NCI-H1436 treated with DMSO at 0.1 percent for 48 hours (cell line): Measurements from ENCODE around the gene SORL1.
"Not testable (repeated sequence)": the region's sequence is repeated elsewhere in the genome, so short reads cannot be mapped to it uniquely, and the experiment has no call there.

ENCODE experiments used
- DNase-seq: peaks from one replicate; lab custom pipeline; 2025; lab: John Stamatoyannopoulos, UW

The SORL1 gene

GRCh38 chr11:121566279-121567168 lies 114.4 kb downstream of the SORL1 start:
- DNase-seq, result no peak

DNA sequence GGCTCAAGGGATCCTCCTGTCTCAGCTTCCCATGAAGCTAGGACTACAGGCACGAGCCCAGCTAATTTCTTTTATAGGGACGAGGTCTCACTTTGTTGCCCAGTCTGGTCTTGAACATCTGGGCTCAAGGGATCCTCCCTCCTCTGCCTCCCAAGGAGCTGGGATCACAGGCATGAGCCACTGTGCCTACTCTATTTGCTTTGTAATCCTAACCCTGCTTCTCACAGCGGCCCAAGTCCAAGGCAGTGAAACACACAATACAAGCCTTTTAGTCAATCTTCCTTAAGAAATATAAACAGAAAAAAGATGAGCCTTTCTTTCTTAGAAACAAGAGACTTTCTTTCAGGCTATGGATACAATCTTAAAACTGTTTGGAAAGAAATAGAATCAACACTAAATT lies 115.9 kb downstream of the SORL1 start:
- DNase-seq, result no peak

GRCh38 chr11:121569332-121570299 lies 117.5 kb downstream of the SORL1 start:
- DNase-seq, result not testable (repeated sequence)

DNA sequence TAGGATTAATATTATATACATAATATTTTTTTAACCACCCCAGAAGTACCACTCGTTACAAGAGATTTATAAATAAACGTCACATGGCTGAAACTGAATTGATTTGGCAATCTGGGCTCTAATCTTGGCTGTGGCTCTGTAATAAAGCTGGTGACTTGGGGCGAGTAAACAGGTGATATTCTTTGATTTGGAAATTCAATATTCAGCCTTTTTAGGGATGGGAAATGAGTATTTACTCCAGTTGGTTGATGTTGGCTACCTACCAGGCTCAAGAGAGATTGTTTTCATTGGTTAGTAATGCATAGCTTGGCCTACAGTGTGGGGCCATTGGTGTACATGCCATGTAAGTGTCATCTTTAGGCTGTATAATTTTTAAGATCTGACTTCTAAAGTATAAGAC lies 118.3 kb downstream of the SORL1 start:
- DNase-seq, result no peak

GRCh38 chr11:121571506-121571905 lies 119.4 kb downstream of the SORL1 start:
- no peak for DNase-seq

- DNase-seq, result no peak
These were observed 120.5 kb downstream of the SORL1 start for GRCh38 chr11:121572571-121573059.

DNA sequence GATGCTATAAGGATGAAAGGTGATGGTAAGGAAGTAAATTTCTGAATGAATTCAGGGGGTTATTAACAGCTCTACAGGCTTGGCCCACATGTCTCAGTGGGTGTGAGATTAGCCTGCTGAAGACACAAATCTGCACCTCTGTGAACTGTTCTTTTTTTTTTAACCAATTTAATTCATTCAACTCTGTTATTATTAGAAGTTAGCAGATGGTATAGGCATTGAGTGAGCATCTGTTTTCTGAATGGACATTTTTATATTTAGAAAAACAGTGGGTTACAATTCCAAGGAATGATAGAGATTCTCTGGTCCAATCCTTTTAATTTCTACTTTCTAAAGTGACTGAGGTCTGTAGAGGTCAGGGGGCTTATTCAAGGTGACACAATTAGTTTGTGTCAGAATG lies 122.7 kb downstream of the SORL1 start:
- DNase-seq, result no peak

- no peak for DNase-seq
These were observed 123.3 kb downstream of the SORL1 start for GRCh38 chr11:121575250-121575962.

GRCh38 chr11:121575963-121576290 lies 123.8 kb downstream of the SORL1 start:
- no peak for DNase-seq

DNA sequence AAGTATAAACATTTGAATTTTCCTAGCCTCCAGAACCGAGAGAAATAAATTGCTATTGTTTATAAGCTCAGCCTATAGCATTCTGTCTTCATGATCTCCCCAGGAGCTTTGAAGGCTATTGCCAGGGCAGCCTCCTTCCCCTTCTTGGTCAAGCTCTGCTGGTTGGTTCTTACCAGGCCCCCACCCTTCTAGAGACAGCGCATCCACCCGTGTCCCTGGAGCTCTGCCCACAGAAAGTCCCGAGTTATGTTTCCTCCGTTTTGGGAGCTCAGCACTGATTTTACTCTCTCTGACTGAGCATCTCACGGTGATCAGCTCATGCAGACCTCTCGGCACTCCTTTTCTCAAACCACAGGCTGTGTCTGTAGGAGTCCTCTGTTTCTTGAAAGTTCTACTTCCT lies 124.4 kb downstream of the SORL1 start:
- no peak for DNase-seq

GRCh38 chr11:121577106-121577848 lies 125.2 kb downstream of the SORL1 start:
- DNase-seq, result no peak

DNA sequence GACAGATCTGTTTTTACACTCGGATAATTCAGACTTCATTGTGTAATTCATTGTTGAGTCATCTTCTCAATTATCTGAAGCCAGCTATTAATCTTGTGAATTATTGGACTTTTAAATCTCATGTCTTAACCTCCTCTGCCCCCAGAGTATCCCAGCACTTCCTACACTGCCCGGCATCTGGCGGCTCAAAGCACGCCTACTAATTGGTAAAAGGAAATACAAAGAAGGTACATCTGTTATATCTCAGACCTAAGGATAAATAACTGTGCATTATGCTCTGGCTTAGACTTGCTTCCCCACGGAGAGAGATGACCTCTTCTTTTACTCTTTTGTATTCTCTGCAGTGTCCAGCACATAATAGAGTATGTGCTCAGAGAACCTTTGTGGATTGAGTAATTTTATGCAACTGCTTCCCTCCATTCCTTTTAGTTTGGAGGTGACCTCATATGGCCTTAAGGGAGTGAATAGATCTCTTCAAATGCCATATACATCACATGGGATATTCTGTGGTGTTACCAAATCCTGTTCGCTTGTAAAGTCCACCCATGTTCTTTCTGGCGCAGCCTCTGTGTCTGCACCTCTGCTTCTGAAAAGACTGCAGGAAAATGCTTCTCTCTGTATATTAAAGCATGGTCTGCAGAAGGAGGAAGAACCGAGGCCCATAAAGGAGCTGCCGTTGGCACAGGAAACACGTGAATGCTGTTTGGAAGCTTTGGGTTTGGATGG lies 126.3 kb downstream of the SORL1 start:
- DNase-seq, result no peak

- DNase-seq, result no peak
These were observed 128.0 kb downstream of the SORL1 start for GRCh38 chr11:121580154-121580553.

GRCh38 chr11:121581607-121582006 lies 129.5 kb downstream of the SORL1 start:
- DNase-seq, result no peak

GRCh38 chr11:121582296-121582695 lies 130.2 kb downstream of the SORL1 start:
- DNase-seq, result no peak

DNA sequence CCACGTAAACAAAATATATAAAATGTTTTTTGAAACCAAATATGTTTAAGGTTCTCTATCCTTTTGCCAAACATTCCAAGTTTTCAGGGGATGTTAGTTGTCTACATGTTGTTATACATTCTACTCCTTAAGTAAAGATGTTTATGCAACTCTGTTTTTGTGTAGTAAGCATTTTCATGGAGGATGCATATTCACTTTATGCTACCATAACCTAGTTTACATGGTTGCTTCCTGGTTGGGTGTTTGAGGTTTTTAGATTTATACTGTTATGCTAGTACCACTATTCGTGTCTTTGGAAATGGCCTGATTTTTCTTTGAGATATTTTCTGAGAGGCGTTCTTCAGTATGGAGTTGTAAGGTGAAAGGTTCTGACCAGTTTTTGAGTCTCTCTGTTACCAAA lies 131.7 kb downstream of the SORL1 start:
- DNase-seq, result no peak

- no peak for DNase-seq
These were observed 134.6 kb downstream of the SORL1 start for GRCh38 chr11:121586750-121587149.

DNA sequence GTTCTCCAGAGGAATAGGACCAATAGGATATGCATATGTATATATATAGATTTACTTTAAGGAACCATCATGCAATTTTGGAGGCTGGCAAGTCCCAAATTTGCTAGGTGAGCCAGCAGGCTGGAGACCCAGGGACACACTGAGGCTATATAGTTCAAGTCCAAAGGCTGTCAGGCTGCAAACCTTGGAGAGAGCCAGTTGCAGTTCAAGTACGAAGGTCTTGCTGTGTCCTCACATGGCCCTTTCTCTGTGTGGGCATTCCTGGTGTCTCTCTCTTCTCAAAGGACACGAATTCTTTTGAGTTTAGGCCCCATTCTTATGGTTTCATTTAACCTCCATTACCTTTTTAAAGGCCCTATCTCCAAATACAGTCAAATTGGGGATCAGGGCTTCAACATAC lies 135.1 kb downstream of the SORL1 start:
- DNase-seq, result no peak

DNA sequence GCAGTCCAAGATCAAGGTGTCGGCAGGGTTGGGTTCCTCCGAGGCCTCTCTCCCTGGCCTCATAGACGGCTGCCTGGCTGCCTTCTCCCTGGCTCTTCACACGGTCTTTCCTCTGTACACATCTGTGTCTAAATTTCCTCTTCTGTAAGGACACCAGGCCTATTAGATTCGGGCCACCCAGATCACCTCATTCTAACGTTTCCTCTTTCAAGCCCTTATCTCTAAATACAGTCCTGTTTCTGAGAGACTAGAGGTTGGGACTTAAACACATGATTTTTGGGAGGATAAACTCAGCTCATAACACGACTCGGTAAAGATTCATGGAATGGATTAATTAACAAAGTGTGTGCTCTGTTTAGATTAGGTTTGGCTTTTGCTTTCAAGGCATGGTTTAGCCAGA lies 136.6 kb downstream of the SORL1 start:
- DNase-seq, result no peak

DNA sequence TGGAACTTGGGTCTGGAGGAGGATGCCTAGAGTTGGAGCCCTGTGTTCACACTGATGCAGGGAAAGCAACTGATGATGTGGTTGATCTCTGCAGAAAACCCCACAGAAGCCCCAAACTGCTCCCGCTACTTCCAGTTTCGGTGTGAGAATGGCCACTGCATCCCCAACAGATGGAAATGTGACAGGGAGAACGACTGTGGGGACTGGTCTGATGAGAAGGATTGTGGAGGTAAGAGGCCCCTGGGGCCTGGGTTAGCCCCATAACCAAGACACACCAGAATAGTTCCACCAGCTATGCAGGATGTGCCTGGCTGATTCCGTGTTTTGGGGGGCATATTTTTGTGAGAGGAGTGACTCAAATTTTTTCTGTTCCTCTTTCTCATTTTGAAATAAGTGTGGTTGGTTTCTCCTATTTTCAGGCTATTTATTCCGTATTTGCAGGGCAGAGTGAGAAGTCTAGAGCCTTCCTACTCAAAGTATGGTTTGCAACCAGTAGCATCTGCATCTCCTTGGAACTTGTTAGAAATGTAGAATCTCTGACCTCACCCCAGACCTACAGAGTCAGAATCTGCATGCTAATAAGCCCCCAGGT lies 137.9 kb downstream of the SORL1 start:
- DNase-seq, result no peak
